Astrocyte (in vitro differentiated cells and primary cell): ENCODE data around the gene SEPTIN1. TPM values are rescaled to one million over a fixed set of nuclear protein-coding genes. Genes with fewer than 3 reads are reported as not detected.

Experiments used
- DNase-seq: peaks from one replicate; pipeline ENCODE4 v3.0.0-alpha.2; 2010; ENCODE audit warnings: low read depth
- FAIRE-seq: peaks from 2 replicates; lab custom pipeline; 2011; peaks lifted over from hg19 to GRCh38; lab: Jason Lieb, UNC
- H2AFZ ChIP-seq: 2 replicates; pipeline ENCODE4 v1.6.0; 2012; ENCODE audit warnings: low read depth, low read length, inconsistent platforms
- H3K27ac ChIP-seq: 2 replicates; pipeline ENCODE4 v1.5.1; 2011; ENCODE audit warnings: low read depth, low read length, inconsistent platforms
- H3K27me3 ChIP-seq: 2 replicates; pipeline ENCODE4 v1.6.0; 2011; ENCODE audit warnings: low read length, inconsistent platforms; ENCODE audit not compliant: insufficient read depth
- H3K36me3 ChIP-seq: 2 replicates; pipeline ENCODE4 v1.5.1; 2011; ENCODE audit warnings: low read length, inconsistent platforms; ENCODE audit not compliant: insufficient read depth
- H3K4me1 ChIP-seq: 2 replicates; pipeline ENCODE4 v1.5.1; 2011; ENCODE audit warnings: low read length, inconsistent platforms; ENCODE audit not compliant: insufficient read depth
- H3K4me2 ChIP-seq: 2 replicates; pipeline ENCODE4 v1.6.0; 2012; ENCODE audit warnings: low read length, inconsistent platforms
- H3K4me3 ChIP-seq: 2 replicates; pipeline ENCODE4 v1.5.1; 2011; ENCODE audit warnings: low read depth, mild to moderate bottlenecking, low read length, inconsistent platforms; ENCODE audit not compliant: insufficient read depth
- H3K79me2 ChIP-seq: 2 replicates; pipeline ENCODE4 v1.6.0; 2012; ENCODE audit warnings: mild to moderate bottlenecking, low read length, inconsistent platforms; ENCODE audit not compliant: insufficient read depth
- H3K9ac ChIP-seq: 2 replicates; pipeline ENCODE4 v1.6.0; 2012; ENCODE audit warnings: mild to moderate bottlenecking, low read length, inconsistent platforms
- H3K9me3 ChIP-seq: 2 replicates; pipeline ENCODE4 v1.5.1; 2012; ENCODE audit warnings: low read depth, mild to moderate bottlenecking, low read length, inconsistent platforms; ENCODE audit not compliant: insufficient read depth
- H4K20me1 ChIP-seq: 2 replicates; pipeline ENCODE4 v1.6.0; 2012; ENCODE audit warnings: low read length, inconsistent platforms; ENCODE audit not compliant: insufficient read depth
- H3K27ac Mint-ChIP-seq: one replicate; pipeline ENCODE4 v1.8.0; 2021; ENCODE audit warnings: mild to moderate bottlenecking, mixed read lengths; ENCODE audit not compliant: unreplicated experiment
- H3K27me3 Mint-ChIP-seq: one replicate; pipeline ENCODE4 v1.8.0; 2021; ENCODE audit warnings: low read depth, mixed read lengths; ENCODE audit not compliant: unreplicated experiment
- H3K36me3 Mint-ChIP-seq: one replicate; pipeline ENCODE4 v1.8.0; 2021; ENCODE audit warnings: low read depth, mixed read lengths; ENCODE audit not compliant: unreplicated experiment
- H3K4me1 Mint-ChIP-seq: one replicate; pipeline ENCODE4 v1.8.0; 2021; ENCODE audit warnings: low read depth, mixed read lengths; ENCODE audit not compliant: unreplicated experiment
- H3K4me3 Mint-ChIP-seq: one replicate; pipeline ENCODE4 v1.8.0; 2021; ENCODE audit warnings: mild to moderate bottlenecking, moderate library complexity, mixed read lengths; ENCODE audit not compliant: unreplicated experiment
- H3K9me3 Mint-ChIP-seq: one replicate; pipeline ENCODE4 v1.8.0; 2021; ENCODE audit warnings: mild to moderate bottlenecking, mixed read lengths; ENCODE audit not compliant: unreplicated experiment
- CTCF ChIP-seq: IDR thresholded peaks from 2 replicates; pipeline ENCODE4 v1.5.1; 2011; ENCODE audit warnings: low read depth, mild to moderate bottlenecking, inconsistent platforms, low read length, moderate library complexity; ENCODE audit not compliant: insufficient read depth
- EZH2 ChIP-seq: IDR thresholded peaks from 2 replicates; pipeline ENCODE4 v1.6.1; 2012; ENCODE audit warnings: mild to moderate bottlenecking, low read length, inconsistent platforms; ENCODE audit not compliant: insufficient read depth
- total RNA-seq: library from RNA; stranded (reverse); gene quantifications from 2 replicates; pipeline ENCODE4 v1.2.1, GENCODE V29; 2021

SEPTIN1 gene
- total RNA-seq, 1 donor from 2014 or later, result 0.48 TPM

GRCh38 chr16:30416624-30417528 is 34.5 kb upstream of the SEPTIN1 start:
- peaks cover 15% of the 10 kb centered on the region for H3K79me2 ChIP-seq
- Mint-ChIP-seq H3K36me3 (peaks cover 23% of the 10 kb centered on the region), H3K27ac (no peak overlapping the region), H3K9me3 (no peaks in the 10 kb centered on the region), H3K27me3 (no peaks in the 10 kb centered on the region), H3K4me3 (peak overlapping the region; percentile 71), H3K4me1 (peaks cover 7% of the 10 kb centered on the region)
- no peaks in the 10 kb centered on the region for H3K27me3 ChIP-seq
- peaks cover 5% of the 10 kb centered on the region for H3K36me3 ChIP-seq
- no peak for TF ChIP-seq CTCF
- peak overlapping the region; percentile 25 for H3K27ac ChIP-seq
- H3K4me2 ChIP-seq, result peak overlapping the region; percentile 89
- peak overlapping the region; percentile 67 for H3K9ac ChIP-seq
- peak overlapping the region; percentile 63 for H3K4me3 ChIP-seq
- FAIRE-seq, result no peak
- no peaks in the 10 kb centered on the region for H3K4me1 ChIP-seq
- H3K9me3 ChIP-seq, result no peaks in the 10 kb centered on the region
- DNase-seq, result no peak
- peaks cover 43% of the 10 kb centered on the region for H4K20me1 ChIP-seq
- peak overlapping the region; percentile 93 for H2AFZ ChIP-seq

DNA sequence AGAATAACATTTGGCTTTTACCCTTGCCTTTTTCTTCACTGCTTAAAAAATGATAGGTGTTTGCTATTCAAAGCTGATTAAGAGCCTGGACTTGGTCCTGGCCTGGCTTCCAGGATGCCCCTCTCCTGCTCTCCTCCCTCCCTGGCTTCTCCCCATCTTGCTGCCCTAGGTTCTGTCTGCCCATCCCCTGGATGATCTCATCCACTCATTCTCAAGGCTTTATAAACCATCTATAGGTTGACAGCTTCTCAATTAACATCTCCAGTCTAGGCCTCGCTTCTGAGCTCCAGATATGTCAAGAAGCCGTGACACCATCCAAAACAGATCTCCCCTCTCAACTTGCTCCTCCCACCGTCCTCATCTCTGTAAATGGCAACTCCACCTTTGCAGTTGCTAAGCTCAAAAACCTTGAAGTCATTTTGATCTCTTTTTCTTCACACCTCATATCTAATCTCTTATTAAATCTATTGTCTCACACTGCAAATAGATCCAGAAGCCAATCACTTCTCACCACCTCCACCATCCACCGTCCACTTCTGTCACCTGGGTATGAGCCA is 33.8 kb upstream of the SEPTIN1 start:
- peaks cover 7% of the 10 kb centered on the region for H3K4me1 Mint-ChIP-seq
- H3K27ac ChIP-seq, result no peak overlapping the region
- no peaks in the 10 kb centered on the region for H3K9me3 Mint-ChIP-seq
- H3K36me3 Mint-ChIP-seq, result peaks cover 20% of the 10 kb centered on the region
- H2AFZ ChIP-seq, result no peak overlapping the region
- H3K27ac Mint-ChIP-seq, result no peak overlapping the region
- H3K79me2 ChIP-seq, result peaks cover 22% of the 10 kb centered on the region
- TF ChIP-seq CTCF (no peak), EZH2 (no peak)
- H3K36me3 ChIP-seq, result peaks cover 9% of the 10 kb centered on the region
- no peaks in the 10 kb centered on the region for H3K27me3 ChIP-seq
- H3K27me3 Mint-ChIP-seq, result no peaks in the 10 kb centered on the region
- H3K9me3 ChIP-seq, result no peaks in the 10 kb centered on the region
- no peak overlapping the region for H3K4me3 ChIP-seq
- H3K9ac ChIP-seq, result no peak overlapping the region
- H3K4me1 ChIP-seq, result no peaks in the 10 kb centered on the region
- DNase-seq, result no peak
- peaks cover 51% of the 10 kb centered on the region for H4K20me1 ChIP-seq
- FAIRE-seq, result no peak
- H3K4me2 ChIP-seq, result no peak overlapping the region
- no peak overlapping the region for H3K4me3 Mint-ChIP-seq

DNA sequence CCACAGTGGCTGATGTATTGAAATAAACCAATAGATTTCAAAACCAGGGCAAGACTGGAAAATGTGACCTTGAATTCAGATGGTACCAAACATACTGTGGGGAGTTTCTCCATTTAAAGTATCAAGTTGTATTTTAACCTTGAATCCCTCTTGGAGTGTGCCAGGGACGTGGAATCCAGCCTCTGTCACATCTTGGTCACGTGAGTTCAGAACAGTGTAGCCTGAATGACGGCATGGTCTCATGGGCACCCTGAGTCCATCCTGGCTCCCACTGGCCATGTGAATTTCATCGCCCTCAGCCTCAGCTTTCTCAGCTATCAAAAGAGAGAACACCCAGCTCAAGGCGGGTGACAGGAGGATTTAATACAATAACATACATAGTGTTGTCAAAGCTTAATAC is 31.8 kb upstream of the SEPTIN1 start:
- peaks cover 56% of the 10 kb centered on the region for H4K20me1 ChIP-seq
- Mint-ChIP-seq H3K4me3 (no peak overlapping the region), H3K9me3 (no peaks in the 10 kb centered on the region), H3K27me3 (no peaks in the 10 kb centered on the region), H3K4me1 (peaks cover 10% of the 10 kb centered on the region), H3K27ac (no peak overlapping the region), H3K36me3 (peaks cover 14% of the 10 kb centered on the region)
- H3K9ac ChIP-seq, result no peak overlapping the region
- no peaks in the 10 kb centered on the region for H3K27me3 ChIP-seq
- no peak overlapping the region for H3K4me3 ChIP-seq
- H3K4me2 ChIP-seq, result no peak overlapping the region
- peaks cover 14% of the 10 kb centered on the region for H3K36me3 ChIP-seq
- no peak overlapping the region for H3K27ac ChIP-seq
- H3K79me2 ChIP-seq, result peaks cover 33% of the 10 kb centered on the region
- DNase-seq (no peak), FAIRE-seq (no peak)
- H3K9me3 ChIP-seq, result no peaks in the 10 kb centered on the region
- TF ChIP-seq EZH2 (no peak), CTCF (no peak)
- H3K4me1 ChIP-seq, result peaks cover 5% of the 10 kb centered on the region
- no peak overlapping the region for H2AFZ ChIP-seq
